ENCODE measurements around the gene EMC9.

DNA sequence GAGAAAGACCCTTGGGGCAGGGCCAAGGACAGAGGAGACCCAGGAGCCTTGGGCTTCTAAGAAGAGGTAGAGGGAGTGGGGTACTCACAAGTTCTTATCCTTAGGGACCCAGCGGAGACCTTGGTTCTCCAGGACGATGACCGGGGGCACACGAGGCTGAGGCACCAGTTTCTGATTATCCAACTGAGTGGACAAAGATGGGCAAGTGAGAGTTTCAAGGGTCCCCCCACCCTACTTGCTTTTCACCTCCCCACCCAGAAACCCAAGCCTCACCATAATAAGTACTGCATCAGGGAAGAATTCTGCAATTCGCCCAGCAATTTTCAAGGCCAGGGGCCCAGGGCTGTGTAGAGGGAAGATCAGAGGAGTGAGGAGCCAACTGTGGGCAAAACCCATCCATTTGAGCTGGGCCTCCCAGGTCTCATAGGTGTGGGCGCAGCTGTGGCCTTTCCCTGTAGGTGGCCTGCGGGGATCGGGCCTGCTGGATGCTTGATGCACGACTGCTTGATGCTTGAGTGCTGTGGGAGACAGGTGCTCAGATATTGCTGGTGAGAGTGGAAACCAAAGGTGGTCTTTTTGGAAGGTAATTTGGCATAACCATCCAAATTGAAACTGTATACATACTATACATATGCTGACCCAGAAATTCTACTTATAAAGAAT, 2.0 kb downstream of the EMC9 start:
- TF ChIP-seq, protein P1, sequence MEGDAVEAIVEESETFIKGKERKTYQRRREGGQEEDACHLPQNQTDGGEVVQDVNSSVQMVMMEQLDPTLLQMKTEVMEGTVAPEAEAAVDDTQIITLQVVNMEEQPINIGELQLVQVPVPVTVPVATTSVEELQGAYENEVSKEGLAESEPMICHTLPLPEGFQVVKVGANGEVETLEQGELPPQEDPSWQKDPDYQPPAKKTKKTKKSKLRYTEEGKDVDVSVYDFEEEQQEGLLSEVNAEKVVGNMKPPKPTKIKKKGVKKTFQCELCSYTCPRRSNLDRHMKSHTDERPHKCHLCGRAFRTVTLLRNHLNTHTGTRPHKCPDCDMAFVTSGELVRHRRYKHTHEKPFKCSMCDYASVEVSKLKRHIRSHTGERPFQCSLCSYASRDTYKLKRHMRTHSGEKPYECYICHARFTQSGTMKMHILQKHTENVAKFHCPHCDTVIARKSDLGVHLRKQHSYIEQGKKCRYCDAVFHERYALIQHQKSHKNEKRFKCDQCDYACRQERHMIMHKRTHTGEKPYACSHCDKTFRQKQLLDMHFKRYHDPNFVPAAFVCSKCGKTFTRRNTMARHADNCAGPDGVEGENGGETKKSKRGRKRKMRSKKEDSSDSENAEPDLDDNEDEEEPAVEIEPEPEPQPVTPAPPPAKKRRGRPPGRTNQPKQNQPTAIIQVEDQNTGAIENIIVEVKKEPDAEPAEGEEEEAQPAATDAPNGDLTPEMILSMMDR (IDR thresholded peaks at IDR 0.05) = no peak
- TF ChIP-seq POLR2A (IDR thresholded peaks at IDR 0.05) = no peak

All from thyroid gland (tissue), 4 donors.